HG03095 (cell line): ENCODE data around the gene UBE4B.

Experiments used
- ATAC-seq: cut with Tn5 transposase; IDR thresholded peaks from one replicate; pipeline ENCODE4 v1.9.1; 2021; ENCODE audit warnings: moderate library complexity; ENCODE audit not compliant: unreplicated experiment

UBE4B gene

GRCh38 chr1:10108948-10109708 is 76.4 kb downstream of the UBE4B start:
- no peak for ATAC-seq

- ATAC-seq, result no peak
Measured at GRCh38 chr1:10113501-10113900, 80.7 kb downstream of the UBE4B start.

GRCh38 chr1:10114746-10115145 is 82.0 kb downstream of the UBE4B start:
- no peak for ATAC-seq

- no peak for ATAC-seq
Measured at GRCh38 chr1:10117132-10117531, 84.4 kb downstream of the UBE4B start.

GRCh38 chr1:10117865-10118264 is 85.1 kb downstream of the UBE4B start:
- ATAC-seq, result no peak

GRCh38 chr1:10121688-10122087 is 88.9 kb downstream of the UBE4B start:
- ATAC-seq, result no peak

- ATAC-seq, result no peak
Measured at GRCh38 chr1:10122926-10123325, 90.2 kb downstream of the UBE4B start.

GRCh38 chr1:10128101-10128765 is 95.5 kb downstream of the UBE4B start:
- ATAC-seq, result no peak

- ATAC-seq, result no peak
Measured at GRCh38 chr1:10132316-10132715, 99.6 kb downstream of the UBE4B start.

- no peak for ATAC-seq
Measured at GRCh38 chr1:10132852-10133251, 100.1 kb downstream of the UBE4B start.

- no peak for ATAC-seq
Measured at GRCh38 chr1:10140981-10141380, 108.2 kb downstream of the UBE4B start.

GRCh38 chr1:10143961-10144485 is 111.3 kb downstream of the UBE4B start:
- ATAC-seq, result no peak

GRCh38 chr1:10146391-10146790 is 113.6 kb downstream of the UBE4B start:
- ATAC-seq, result no peak

GRCh38 chr1:10149231-10149630 is 116.5 kb downstream of the UBE4B start:
- no peak for ATAC-seq

GRCh38 chr1:10152709-10153284 is 120.0 kb downstream of the UBE4B start:
- ATAC-seq, result no peak

GRCh38 chr1:10155087-10155712 is 122.4 kb downstream of the UBE4B start:
- ATAC-seq, result no peak

- ATAC-seq, result no peak
Measured at GRCh38 chr1:10160173-10160572, 127.4 kb downstream of the UBE4B start.

GRCh38 chr1:10160907-10161490 is 128.2 kb downstream of the UBE4B start:
- no peak for ATAC-seq

GRCh38 chr1:10161541-10162290 is 129.0 kb downstream of the UBE4B start:
- ATAC-seq, result no peak

GRCh38 chr1:10168912-10169514 is 136.3 kb downstream of the UBE4B start:
- ATAC-seq, result no peak
